HCT116 (cell line): ENCODE results near the gene PRKN. TPM values are rescaled to one million over a fixed set of nuclear protein-coding genes. Genes with fewer than 3 reads are reported as not detected.

Experiments
- ATAC-seq: fragments of 200-7000 bp; cut with Tn5 transposase; 2 replicates; pipeline ENCODE4 v1.9.1; 2020; ENCODE audit warnings: mild to moderate bottlenecking, moderate library complexity
- BruUV-seq: library from RNA; stranded (reverse); fragments of 400-500 nt; replicated peaks from 2 replicates; lab custom pipeline; 2021; lab: Mats Ljungman, UMichigan
- CTCF ChIA-PET: fragments of 300-600 bp; sonication (Branson Sonifier 250); formaldehyde crosslinking; loops from one replicate; lab custom pipeline; 2021; ENCODE audit warnings: antibody characterized with exemption; lab: Charles Lee
- POLR2A ChIA-PET: fragments of 300-600, 350-600 bp; sonication (Branson Sonifier 250); formaldehyde crosslinking; loops from one replicate; lab custom pipeline; 2021; ENCODE audit warnings: antibody characterized with exemption; lab: Charles Lee
- RAD21 ChIA-PET, 2 experiments: fragments of 300-600 bp; sonication (Branson Sonifier 250); formaldehyde crosslinking; loops; one replicate each; lab custom pipeline; 2023; ENCODE audit warnings: low total read pairs in 2 of 2; ENCODE audit not compliant: uncharacterized antibody in 2 of 2, unreplicated experiment in 2 of 2, low non-redundant PET in 1 of 2; lab: Charles Lee
- DNase-seq: peaks from one replicate; pipeline ENCODE4 v3.0.0-alpha.2; 2010; ENCODE audit warnings: low read depth, low spot score
- H2AFZ ChIP-seq: fragments of 200-600 bp; shearing (Covaris generic), sonication (generic); 2 replicates; pipeline ENCODE4 v1.6.1; 2017; ENCODE audit warnings: low read depth, mixed run types, mixed read lengths, antibody characterized with exemption, low read length; ENCODE audit not compliant: poor library complexity, severe bottlenecking
- H3K27ac ChIP-seq: 2 replicates; pipeline ENCODE4 v1.5.1; 2012; ENCODE audit warnings: low read depth, low read length
- H3K27me3 ChIP-seq: fragments of 200-600 bp; sonication (generic); 2 replicates; pipeline ENCODE4 v1.6.1; 2016; ENCODE audit warnings: mixed run types, low read length, mixed read lengths; ENCODE audit not compliant: insufficient read depth
- H3K36me3 ChIP-seq, 2 experiments: fragments of 200-500 bp in 1 of 2; fragments of 200-600 bp in 1 of 2; sonication (Bioruptor generic) in 1 of 2; sonication (generic) in 1 of 2; 2 replicates each; pipeline versions ENCODE4 v1.5.1 to v1.6.1; 2014 to 2016; ENCODE audit warnings: low read length in 2 of 2, inconsistent platforms in 1 of 2, mixed read lengths in 1 of 2, mixed run types in 1 of 2; ENCODE audit not compliant: insufficient read depth in 2 of 2, control insufficient read depth in 1 of 2
- H3K4me1 ChIP-seq, 2 experiments: fragments of 200-600 bp in 1 of 2; sonication (generic) in 1 of 2; 2 replicates each; pipeline versions ENCODE4 v1.5.1 to v1.6.1; 2012 to 2017; ENCODE audit warnings: low read length in 2 of 2, inconsistent platforms in 1 of 2, mild to moderate bottlenecking in 1 of 2, mixed read lengths in 1 of 2, mixed run types in 1 of 2, moderate library complexity in 1 of 2; ENCODE audit not compliant: insufficient read depth in 2 of 2, control insufficient read depth in 1 of 2
- H3K4me2 ChIP-seq: fragments of 200-600 bp; sonication (generic); 2 replicates; pipeline ENCODE4 v1.6.1; 2017; ENCODE audit warnings: mixed run types, low read length, mixed read lengths
- H3K4me3 ChIP-seq, 2 experiments: fragments of 200-600 bp in 1 of 2; sonication (generic) in 1 of 2; replicated peaks in 1 of 2; 2 replicates each; pipeline ENCODE4 v1.5.1; 2011 to 2016; ENCODE audit warnings: low read length in 2 of 2, control low read depth in 1 of 2, low read depth in 1 of 2, mild to moderate bottlenecking in 1 of 2, mixed read lengths in 1 of 2, mixed run types in 1 of 2
- H3K79me2 ChIP-seq: fragments of 200-600 bp; sonication (generic); 2 replicates; pipeline ENCODE4 v1.6.1; 2017; ENCODE audit warnings: mild to moderate bottlenecking, mixed run types, low read length, moderate library complexity, mixed read lengths; ENCODE audit not compliant: insufficient read depth
- H3K9ac ChIP-seq: fragments of 200-600 bp; sonication (generic); 2 replicates; pipeline ENCODE4 v1.6.1; 2016; ENCODE audit warnings: low read length, mixed read lengths
- H3K9me2 ChIP-seq: fragments of 200-600 bp; sonication (generic), shearing (Covaris generic); 2 replicates; pipeline ENCODE4 v1.6.1; 2017; ENCODE audit warnings: mixed run types, mild to moderate bottlenecking, moderate library complexity; ENCODE audit not compliant: insufficient read depth
- H3K9me3 ChIP-seq, 2 experiments: fragments of 200-500 bp in 1 of 2; fragments of 200-600 bp in 1 of 2; sonication (Bioruptor generic) in 1 of 2; sonication (generic) in 1 of 2; 2 replicates each; pipeline ENCODE4 v1.6.1; 2014 to 2017; ENCODE audit warnings: low read length in 2 of 2, mixed read lengths in 2 of 2, inconsistent platforms in 1 of 2, low read depth in 1 of 2, mild to moderate bottlenecking in 1 of 2, mixed run types in 1 of 2, moderate library complexity in 1 of 2; ENCODE audit not compliant: control insufficient read depth in 1 of 2, insufficient read depth in 1 of 2
- H4K20me1 ChIP-seq: fragments of 200-600 bp; sonication (generic), shearing (Covaris generic); 2 replicates; pipeline ENCODE4 v1.6.1; 2017; ENCODE audit warnings: mixed run types, mild to moderate bottlenecking, moderate library complexity; ENCODE audit not compliant: insufficient read depth
- CBX3 ChIP-seq: IDR thresholded peaks from 2 replicates; pipeline ENCODE4 v1.6.1; 2012; ENCODE audit warnings: low read depth
- EZH2 ChIP-seq: fragments of 200-600 bp; sonication (generic); IDR thresholded peaks from 2 replicates; pipeline ENCODE4 v1.6.1; 2017; ENCODE audit warnings: antibody characterized with exemption, mixed run types
- FOSL1 ChIP-seq: IDR thresholded peaks from 2 replicates; pipeline ENCODE4 v1.6.1; 2012; ENCODE audit warnings: low read depth
- JUND ChIP-seq: IDR thresholded peaks from 2 replicates; pipeline ENCODE4 v1.6.1; 2012
- SIN3A ChIP-seq: IDR thresholded peaks from 2 replicates; pipeline ENCODE4 v1.6.1; 2012; ENCODE audit warnings: low read depth
- SRF ChIP-seq: IDR thresholded peaks from 2 replicates; pipeline ENCODE4 v1.6.1; 2012; ENCODE audit warnings: low read depth
- TCF7L2 ChIP-seq: IDR thresholded peaks from 2 replicates; pipeline ENCODE4 v1.7.0; 2011; ENCODE audit warnings: borderline replicate concordance, inconsistent platforms; ENCODE audit not compliant: insufficient read depth, insufficient read length; ENCODE audit errors: extremely low read depth
- YY1 ChIP-seq: IDR thresholded peaks from 2 replicates; pipeline ENCODE4 v1.6.1; 2011; ENCODE audit warnings: low read length, low read depth, moderate library complexity, mild to moderate bottlenecking; ENCODE audit not compliant: insufficient replicate concordance; ENCODE audit errors: extremely low read depth
- ZNF274 ChIP-seq: fragments of 200-500 bp; sonication (Bioruptor generic); IDR thresholded peaks from 2 replicates; pipeline ENCODE4 v1.6.1; 2014; ENCODE audit warnings: mild to moderate bottlenecking, low read depth, low read length, inconsistent platforms
- intact Hi-C: fragments of 100-400 bp; cut with micrococcal nuclease; formaldehyde crosslinking; loops from 2 replicates; pipeline ENCODE4 v1.10.0; 2022
- total RNA-seq: library from RNA; stranded (reverse); gene quantifications from one replicate; pipeline ENCODE4 v1.2.1, GENCODE V29; 2021; ENCODE audit not compliant: unreplicated experiment
- TF ChIP-seq, protein P1 (sequence below), 3 experiments: fragments of 200-600 bp in 1 of 3; sonication (generic) in 1 of 3; IDR thresholded peaks in 2 of 3; conservative IDR thresholded peaks in 1 of 3; 2 replicates each; pipeline ENCODE4 v1.5.1; 2012 to 2017; ENCODE audit warnings: low read depth in 2 of 3, low read length in 2 of 3, antibody characterized with exemption in 1 of 3, borderline replicate concordance in 1 of 3, control low read depth in 1 of 3, mild to moderate bottlenecking in 1 of 3, mixed read lengths in 1 of 3, mixed run types in 1 of 3, moderate library complexity in 1 of 3; ENCODE audit not compliant: insufficient read depth in 1 of 3
- TF ChIP-seq, protein P2 (sequence below): IDR thresholded peaks from 2 replicates; pipeline ENCODE4 v1.6.1; 2012; ENCODE audit warnings: low read depth

Gene PRKN
- total RNA-seq, 1 experiment from 2014 or later, result 2.6 TPM

DNA sequence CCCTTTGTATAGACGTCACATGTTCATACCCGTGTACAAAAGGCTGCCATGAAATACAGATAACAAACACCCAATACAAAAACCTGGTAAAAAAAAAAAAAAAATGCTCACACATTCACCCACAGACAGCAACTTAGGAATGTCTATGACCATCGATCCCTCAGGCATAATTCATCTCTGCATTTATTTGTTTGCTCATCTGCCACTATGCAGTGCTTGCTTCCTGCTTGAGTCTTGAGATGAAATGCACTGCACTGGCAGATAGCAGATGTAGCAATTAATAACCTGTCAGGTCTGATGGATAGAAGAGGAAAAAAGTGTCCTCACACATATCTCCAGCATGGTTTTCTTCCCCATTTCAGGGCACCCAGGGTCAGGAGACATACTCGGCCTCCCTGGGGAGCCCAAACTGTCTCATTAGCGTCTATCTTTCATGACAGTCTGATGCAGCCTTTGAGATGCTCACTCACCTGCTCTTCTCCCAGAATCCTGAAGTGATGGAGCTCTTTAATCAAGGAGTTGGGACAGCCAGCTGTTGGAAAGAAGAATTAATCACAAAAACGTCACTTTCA lies 1158.6 kb downstream of the PRKN start:
- TF ChIP-seq, protein P1, sequence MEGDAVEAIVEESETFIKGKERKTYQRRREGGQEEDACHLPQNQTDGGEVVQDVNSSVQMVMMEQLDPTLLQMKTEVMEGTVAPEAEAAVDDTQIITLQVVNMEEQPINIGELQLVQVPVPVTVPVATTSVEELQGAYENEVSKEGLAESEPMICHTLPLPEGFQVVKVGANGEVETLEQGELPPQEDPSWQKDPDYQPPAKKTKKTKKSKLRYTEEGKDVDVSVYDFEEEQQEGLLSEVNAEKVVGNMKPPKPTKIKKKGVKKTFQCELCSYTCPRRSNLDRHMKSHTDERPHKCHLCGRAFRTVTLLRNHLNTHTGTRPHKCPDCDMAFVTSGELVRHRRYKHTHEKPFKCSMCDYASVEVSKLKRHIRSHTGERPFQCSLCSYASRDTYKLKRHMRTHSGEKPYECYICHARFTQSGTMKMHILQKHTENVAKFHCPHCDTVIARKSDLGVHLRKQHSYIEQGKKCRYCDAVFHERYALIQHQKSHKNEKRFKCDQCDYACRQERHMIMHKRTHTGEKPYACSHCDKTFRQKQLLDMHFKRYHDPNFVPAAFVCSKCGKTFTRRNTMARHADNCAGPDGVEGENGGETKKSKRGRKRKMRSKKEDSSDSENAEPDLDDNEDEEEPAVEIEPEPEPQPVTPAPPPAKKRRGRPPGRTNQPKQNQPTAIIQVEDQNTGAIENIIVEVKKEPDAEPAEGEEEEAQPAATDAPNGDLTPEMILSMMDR (IDR thresholded peaks at IDR 0.05 in 2 of 3, conservative IDR thresholded peaks at IDR 0.05 in 1 of 3; ENCODE audit: borderline replicate concordance in 1 of 3, insufficient read depth in 1 of 3, low read depth in 2 of 3, low read length in 2 of 3), result no peak
- no peak for TF ChIP-seq ZNF274
- no peak for TF ChIP-seq JUND
- no peak for TF ChIP-seq SIN3A
- no peak for TF ChIP-seq FOSL1
- no peak for TF ChIP-seq SRF
- no peak for TF ChIP-seq YY1
- TF ChIP-seq, protein P2, sequence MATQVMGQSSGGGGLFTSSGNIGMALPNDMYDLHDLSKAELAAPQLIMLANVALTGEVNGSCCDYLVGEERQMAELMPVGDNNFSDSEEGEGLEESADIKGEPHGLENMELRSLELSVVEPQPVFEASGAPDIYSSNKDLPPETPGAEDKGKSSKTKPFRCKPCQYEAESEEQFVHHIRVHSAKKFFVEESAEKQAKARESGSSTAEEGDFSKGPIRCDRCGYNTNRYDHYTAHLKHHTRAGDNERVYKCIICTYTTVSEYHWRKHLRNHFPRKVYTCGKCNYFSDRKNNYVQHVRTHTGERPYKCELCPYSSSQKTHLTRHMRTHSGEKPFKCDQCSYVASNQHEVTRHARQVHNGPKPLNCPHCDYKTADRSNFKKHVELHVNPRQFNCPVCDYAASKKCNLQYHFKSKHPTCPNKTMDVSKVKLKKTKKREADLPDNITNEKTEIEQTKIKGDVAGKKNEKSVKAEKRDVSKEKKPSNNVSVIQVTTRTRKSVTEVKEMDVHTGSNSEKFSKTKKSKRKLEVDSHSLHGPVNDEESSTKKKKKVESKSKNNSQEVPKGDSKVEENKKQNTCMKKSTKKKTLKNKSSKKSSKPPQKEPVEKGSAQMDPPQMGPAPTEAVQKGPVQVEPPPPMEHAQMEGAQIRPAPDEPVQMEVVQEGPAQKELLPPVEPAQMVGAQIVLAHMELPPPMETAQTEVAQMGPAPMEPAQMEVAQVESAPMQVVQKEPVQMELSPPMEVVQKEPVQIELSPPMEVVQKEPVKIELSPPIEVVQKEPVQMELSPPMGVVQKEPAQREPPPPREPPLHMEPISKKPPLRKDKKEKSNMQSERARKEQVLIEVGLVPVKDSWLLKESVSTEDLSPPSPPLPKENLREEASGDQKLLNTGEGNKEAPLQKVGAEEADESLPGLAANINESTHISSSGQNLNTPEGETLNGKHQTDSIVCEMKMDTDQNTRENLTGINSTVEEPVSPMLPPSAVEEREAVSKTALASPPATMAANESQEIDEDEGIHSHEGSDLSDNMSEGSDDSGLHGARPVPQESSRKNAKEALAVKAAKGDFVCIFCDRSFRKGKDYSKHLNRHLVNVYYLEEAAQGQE, result no peak
- no peak for TF ChIP-seq EZH2
- no peak for TF ChIP-seq CBX3
- no peak for TF ChIP-seq TCF7L2
- ChIA-PET CTCF (no interaction called here), POLR2A (no interaction called here), RAD21 (no interaction called here)
- ATAC-seq, result no peak
- Histone ChIP-seq H4K20me1 (no peaks in the 10 kb centered on the region), H2AFZ (no peak overlapping the region), H3K4me2 (no peak overlapping the region), H3K27ac (no peak overlapping the region), H3K36me3 (no peaks in the 10 kb centered on the region), H3K27me3 (peaks cover 8% of the 10 kb centered on the region; the same call in 1 of the 2 replicates), H3K4me1 (no peaks in the 10 kb centered on the region), H3K9me2 (no peaks in the 10 kb centered on the region), H3K9ac (no peak overlapping the region), H3K4me3 (no peak overlapping the region), H3K9me3 (no peaks in the 10 kb centered on the region), H3K79me2 (no peaks in the 10 kb centered on the region)
- BruUV-seq, result no TSS peak
- intact Hi-C loops, result no loop called here
- DNase-seq, result no peak
